IPS DF 19.7 (cell line): Measurements from ENCODE around the gene SPESP1.

ENCODE experiments used
- DNase-seq: peaks from one replicate; pipeline ENCODE4 v3.0.0-alpha.2; 2013; ENCODE audit warnings: low read depth, low spot score

Gene SPESP1

GRCh38 chr15:68991723-68992122, 61.4 kb downstream of the SPESP1 start:
- DNase-seq, result no peak

GRCh38 chr15:68992696-68993095, 62.4 kb downstream of the SPESP1 start:
- DNase-seq, result no peak

- no peak for DNase-seq
These were observed 63.0 kb downstream of the SPESP1 start for GRCh38 chr15:68993276-68993675.

GRCh38 chr15:68994149-68994548, 63.8 kb downstream of the SPESP1 start:
- DNase-seq, result no peak

- DNase-seq, result no peak
These were observed 64.8 kb downstream of the SPESP1 start for GRCh38 chr15:68994981-68995761.
